HL-60/S4 (cell line): ENCODE measurements around the gene L1CAM.

Source experiments
- in situ Hi-C: fragments of 300-500 bp; cut with MboI; formaldehyde crosslinking; loops from 2 replicates; pipeline ENCODE4 v1.14.3; 2022; ENCODE audit warnings: low sequenced_read_pairs

The L1CAM gene

GRCh38 chrX:153905481-153906095, 19.6 kb upstream of the L1CAM start:
- in situ Hi-C loops: no loop called here

GRCh38 chrX:153903991-153904957, 18.3 kb upstream of the L1CAM start, which contains the start of gene AVPR2:
TSS of gene AVPR2 (plus strand) at chrX:153904673. CDS start at chrX:153905146, 473 bp downstream.
- in situ Hi-C loops: no loop called here

GRCh38 chrX:153903238-153903980, 17.4 kb upstream of the L1CAM start:
- in situ Hi-C loops: no loop called here

GRCh38 chrX:153902385-153902784, 16.4 kb upstream of the L1CAM start:
- in situ Hi-C loops: no loop called here

GRCh38 chrX:153901753-153902140, 15.8 kb upstream of the L1CAM start:
- in situ Hi-C loops: no loop called here

- in situ Hi-C loops: no loop called here
Observed at GRCh38 chrX:153900831-153901752, 15.1 kb upstream of the L1CAM start.

GRCh38 chrX:153897899-153898298, 11.9 kb upstream of the L1CAM start:
- in situ Hi-C loops: no loop called here

GRCh38 chrX:153889123-153889522, 3.1 kb upstream of the L1CAM start:
- in situ Hi-C loops: no loop called here

- in situ Hi-C loops: no loop called here
Observed at GRCh38 chrX:153888344-153888743, 2.4 kb upstream of the L1CAM start.

GRCh38 chrX:153887385-153887784, 1.4 kb upstream of the L1CAM start:
- in situ Hi-C loops: no loop called here

GRCh38 chrX:153886915-153887314, 942 bp upstream of the L1CAM start:
- in situ Hi-C loops: no loop called here

- in situ Hi-C loops: no loop called here
Observed at GRCh38 chrX:153885208-153885787, 675 bp downstream of the L1CAM start.

- in situ Hi-C loops: no loop called here
Observed at GRCh38 chrX:153884590-153884989, 1.4 kb downstream of the L1CAM start.

GRCh38 chrX:153884136-153884535, 1.8 kb downstream of the L1CAM start:
- in situ Hi-C loops: no loop called here

- in situ Hi-C loops: no loop called here
Observed at GRCh38 chrX:153883163-153883843, 2.7 kb downstream of the L1CAM start.

- in situ Hi-C loops: no loop called here
Observed at GRCh38 chrX:153882557-153882956, 3.4 kb downstream of the L1CAM start.

- in situ Hi-C loops: no loop called here
Observed at GRCh38 chrX:153882086-153882498, 3.9 kb downstream of the L1CAM start.

GRCh38 chrX:153881281-153881680, 4.7 kb downstream of the L1CAM start:
- in situ Hi-C loops: no loop called here

- in situ Hi-C loops: no loop called here
Observed at GRCh38 chrX:153880440-153880815, 5.5 kb downstream of the L1CAM start.
